Skeletal muscle tissue (tissue), 4 donors: ENCODE data around the gene C10orf71. TPM values are rescaled to one million over a fixed set of nuclear protein-coding genes. Genes with fewer than 3 reads are reported as not detected.

Experiments
- H3K27ac ChIP-seq: one replicate; pipeline ENCODE4 v1.7.0; 2013; ENCODE audit warnings: mild to moderate bottlenecking, low read depth, low read length, inconsistent platforms
- H3K27me3 ChIP-seq, 3 donors: one replicate each; pipeline ENCODE4 v1.7.0; 2013; ENCODE audit warnings: low read length in 3 of 3; ENCODE audit not compliant: control insufficient read depth in 3 of 3, insufficient read depth in 3 of 3
- H3K36me3 ChIP-seq, 3 donors: one replicate each; pipeline ENCODE4 v1.7.0; 2013; ENCODE audit warnings: low read length in 3 of 3; ENCODE audit not compliant: control insufficient read depth in 3 of 3, insufficient read depth in 3 of 3
- H3K4me1 ChIP-seq, 3 donors: one replicate each; pipeline ENCODE4 v1.7.0; 2013; ENCODE audit warnings: low read length in 3 of 3, mild to moderate bottlenecking in 3 of 3; ENCODE audit not compliant: control insufficient read depth in 3 of 3, insufficient read depth in 3 of 3
- H3K4me3 ChIP-seq, 3 donors: one replicate each; pipeline ENCODE4 v1.7.0; 2013; ENCODE audit warnings: low read length in 3 of 3
- H3K9ac ChIP-seq, 3 donors: one replicate each; pipeline ENCODE4 v1.7.0; 2013; ENCODE audit warnings: low read length in 3 of 3, mild to moderate bottlenecking in 3 of 3, moderate library complexity in 2 of 3, low read depth in 1 of 3
- H3K9me3 ChIP-seq, 3 donors: one replicate each; pipeline ENCODE4 v1.7.0; 2013; ENCODE audit warnings: low read length in 3 of 3; ENCODE audit not compliant: control insufficient read depth in 3 of 3
- total RNA-seq: library from RNA; depleted of rRNA; stranded (reverse); fragments of >200 nt; gene quantifications from one replicate; pipeline ENCODE4 v1.2.3, GENCODE V29; 2014
- donor health status: Osteomylitis.

Gene C10orf71
- total RNA-seq, 1 donor from 2014 or later = 4.7 TPM

DNA sequence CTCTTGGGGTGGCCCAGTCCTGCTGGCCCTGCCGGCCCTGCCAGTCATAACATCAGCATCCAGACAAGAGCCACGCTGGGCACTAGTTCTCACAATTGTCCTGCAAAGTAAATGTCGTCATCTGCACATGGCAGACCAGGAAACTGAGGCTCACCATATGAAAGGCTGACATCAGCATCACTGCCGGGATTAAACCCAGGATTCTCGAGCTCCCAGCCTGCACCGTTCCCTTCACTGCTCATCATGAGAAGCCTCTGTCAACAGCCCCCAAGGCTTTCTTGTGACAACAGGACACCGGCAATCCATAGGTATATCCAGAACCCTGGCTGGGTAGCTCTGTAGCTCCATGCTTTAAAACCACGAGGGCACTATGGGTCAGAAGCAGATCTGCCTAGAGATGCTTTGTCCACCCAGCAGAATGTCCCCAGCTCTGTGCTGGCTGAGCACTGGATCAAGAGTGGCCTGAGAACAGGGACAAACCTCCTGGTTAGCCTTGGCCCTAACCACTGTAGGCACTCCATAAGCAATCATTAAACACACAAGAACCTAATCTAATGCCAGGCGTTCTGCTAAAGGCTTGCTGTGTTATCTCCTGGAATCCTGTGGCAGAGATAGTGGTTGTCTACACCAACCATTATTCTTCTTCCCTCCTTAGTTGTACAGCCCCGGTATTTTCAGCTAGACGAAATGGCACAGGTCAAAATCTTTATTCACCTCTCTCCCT lies 41.2 kb upstream of the C10orf71 start:
- no peak overlapping the region for H3K9ac ChIP-seq
- H3K4me1 ChIP-seq = peaks cover 7 to 12% (median 8%) of the 10 kb centered on the region in 3 donors
- no peaks in the 10 kb centered on the region for H3K27me3 ChIP-seq
- H3K36me3 ChIP-seq = no peaks in the 10 kb centered on the region
- H3K4me3 ChIP-seq = no peak overlapping the region
- H3K27ac ChIP-seq = no peak overlapping the region
- H3K9me3 ChIP-seq = no peaks in the 10 kb centered on the region

GRCh38 chr10:49258350-49258683 lies 40.7 kb upstream of the C10orf71 start:
- Histone ChIP-seq H3K27ac (no peak overlapping the region), H3K9me3 (no peaks in the 10 kb centered on the region), H3K4me3 (no peak overlapping the region), H3K9ac (no peak overlapping the region), H3K4me1 (peaks cover 7 to 12% (median 8%) of the 10 kb centered on the region in 3 donors), H3K27me3 (no peaks in the 10 kb centered on the region), H3K36me3 (no peaks in the 10 kb centered on the region)

DNA sequence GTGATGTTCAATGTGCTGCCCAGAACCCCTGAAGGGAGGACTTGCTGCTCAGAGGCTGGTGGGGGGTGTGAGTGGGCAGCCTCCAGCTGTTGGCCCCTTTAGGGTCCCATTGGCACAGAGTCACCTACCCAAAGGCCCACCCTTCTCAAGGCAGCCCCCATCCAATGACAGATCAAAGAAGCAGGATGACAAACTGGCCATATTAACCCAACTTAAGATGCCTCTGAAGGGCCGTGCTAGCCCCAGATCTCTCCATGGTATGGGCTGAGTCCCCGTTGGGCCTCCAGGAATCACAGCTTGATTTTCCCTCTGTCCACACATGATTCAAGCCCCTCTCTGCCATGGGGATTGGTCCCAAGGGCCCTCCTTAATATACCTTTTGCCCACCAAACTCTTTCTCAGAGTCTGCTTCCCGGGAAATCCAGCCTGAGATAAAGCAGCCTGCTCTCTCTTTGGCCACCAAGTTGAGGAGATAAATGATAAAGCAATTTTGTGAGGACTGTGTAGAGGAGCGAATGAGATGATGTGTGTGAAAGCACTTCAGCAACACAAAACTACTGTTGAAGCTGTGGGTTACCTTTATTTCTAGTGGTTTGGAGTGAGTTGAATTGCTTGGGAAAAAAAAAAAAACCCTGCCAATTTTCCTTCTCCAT lies 38.2 kb upstream of the C10orf71 start:
- Histone ChIP-seq H3K4me1 (peaks cover 0 to 4% (median 0%) of the 10 kb centered on the region in 3 donors), H3K27me3 (no peaks in the 10 kb centered on the region), H3K9me3 (peaks cover 0 to 3% (median 2%) of the 10 kb centered on the region in 3 donors), H3K4me3 (no peak overlapping the region), H3K36me3 (no peaks in the 10 kb centered on the region), H3K27ac (no peak overlapping the region), H3K9ac (no peak overlapping the region)

DNA sequence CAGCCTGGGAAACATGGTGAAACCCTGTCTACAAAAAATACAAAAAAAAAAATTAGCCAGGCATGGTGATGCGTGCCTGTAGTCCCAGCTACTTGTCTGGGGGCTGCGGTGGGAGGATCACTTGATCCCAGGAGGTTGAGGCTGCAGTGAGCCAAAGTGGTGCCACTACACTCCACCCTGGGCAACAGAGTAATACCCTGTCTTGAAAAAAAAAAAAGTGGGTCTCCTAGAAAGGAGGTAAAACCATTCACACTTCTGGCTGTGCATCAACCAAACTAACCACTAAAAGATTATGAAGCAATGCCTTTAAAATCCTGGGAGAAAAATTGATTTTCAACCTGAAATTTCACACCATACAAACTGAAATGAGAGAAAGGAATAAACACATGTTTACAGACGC lies 35.4 kb upstream of the C10orf71 start:
- no peaks in the 10 kb centered on the region for H3K27me3 ChIP-seq
- no peak overlapping the region for H3K9ac ChIP-seq
- H3K9me3 ChIP-seq = peaks cover 0 to 6% (median 3%) of the 10 kb centered on the region in 3 donors
- no peak overlapping the region for H3K4me3 ChIP-seq
- H3K4me1 ChIP-seq = peaks cover 0 to 2% (median 0%) of the 10 kb centered on the region in 3 donors
- H3K36me3 ChIP-seq = no peaks in the 10 kb centered on the region
- H3K27ac ChIP-seq = no peak overlapping the region

GRCh38 chr10:49264177-49264677 lies 34.7 kb upstream of the C10orf71 start:
- no peaks in the 10 kb centered on the region for H3K36me3 ChIP-seq
- peaks cover 0 to 2% (median 0%) of the 10 kb centered on the region in 3 donors for H3K4me1 ChIP-seq
- no peak overlapping the region for H3K27ac ChIP-seq
- H3K27me3 ChIP-seq = no peaks in the 10 kb centered on the region
- H3K4me3 ChIP-seq = no peak overlapping the region
- H3K9ac ChIP-seq = no peak overlapping the region
- peaks cover 0 to 6% (median 3%) of the 10 kb centered on the region in 3 donors for H3K9me3 ChIP-seq

DNA sequence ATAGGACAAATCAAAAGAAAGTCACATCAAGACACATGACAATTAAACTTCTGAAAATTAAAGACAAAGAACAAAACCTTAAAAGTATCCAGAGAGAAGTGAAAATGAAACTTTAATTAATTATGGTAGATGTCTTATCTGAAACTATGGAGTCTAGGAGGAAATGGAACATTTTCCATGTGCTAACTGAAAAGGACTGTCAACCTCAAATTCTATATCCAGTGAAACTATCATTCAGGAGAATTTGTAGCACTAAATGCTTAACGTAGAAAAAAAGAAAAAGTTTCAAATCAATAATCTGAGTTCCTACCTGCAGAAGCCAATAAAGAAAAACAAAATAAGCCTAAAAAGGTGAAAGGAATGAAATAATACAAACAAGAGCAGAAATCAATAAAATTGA lies 33.1 kb upstream of the C10orf71 start:
- Histone ChIP-seq H3K4me1 (peaks cover 10 to 14% (median 10%) of the 10 kb centered on the region in 3 donors), H3K36me3 (no peaks in the 10 kb centered on the region), H3K9ac (no peak overlapping the region), H3K4me3 (no peak overlapping the region), H3K9me3 (peaks cover 0 to 6% (median 3%) of the 10 kb centered on the region in 3 donors), H3K27me3 (no peaks in the 10 kb centered on the region), H3K27ac (no peak overlapping the region)

DNA sequence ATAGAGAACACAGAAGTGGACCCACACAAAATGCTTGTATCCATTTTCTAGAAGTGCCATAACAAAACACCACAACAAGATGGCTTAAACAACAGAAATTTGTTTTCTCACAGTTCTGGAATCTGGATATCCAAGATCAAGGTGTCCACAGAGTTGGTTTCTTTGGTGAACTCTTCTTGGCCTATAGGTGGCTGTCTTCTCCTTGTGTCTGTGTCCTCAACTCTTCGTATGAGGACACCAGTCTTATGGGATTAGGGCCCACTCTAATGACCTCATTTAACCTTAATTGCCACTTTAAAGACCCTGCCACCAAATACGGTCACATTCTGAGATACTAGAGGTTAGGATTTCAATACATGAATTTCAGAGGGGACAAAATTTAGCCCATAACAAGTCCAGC lies 30.8 kb upstream of the C10orf71 start:
- no peak overlapping the region for H3K27ac ChIP-seq
- H3K9me3 ChIP-seq = peaks cover 0 to 6% (median 3%) of the 10 kb centered on the region in 3 donors
- H3K4me3 ChIP-seq = peak overlapping the region in 1 of 3 donors; percentile 6
- H3K9ac ChIP-seq = no peak overlapping the region
- H3K27me3 ChIP-seq = no peaks in the 10 kb centered on the region
- peaks cover 32 to 34% (median 33%) of the 10 kb centered on the region in 3 donors for H3K4me1 ChIP-seq
- H3K36me3 ChIP-seq = no peaks in the 10 kb centered on the region

GRCh38 chr10:49269523-49269922 lies 29.4 kb upstream of the C10orf71 start:
- peaks cover 0 to 6% (median 3%) of the 10 kb centered on the region in 3 donors for H3K9me3 ChIP-seq
- no peak overlapping the region for H3K27ac ChIP-seq
- no peak overlapping the region for H3K4me3 ChIP-seq
- no peaks in the 10 kb centered on the region for H3K36me3 ChIP-seq
- peaks cover 43 to 44% (median 44%) of the 10 kb centered on the region in 3 donors for H3K4me1 ChIP-seq
- H3K9ac ChIP-seq = no peak overlapping the region
- H3K27me3 ChIP-seq = no peaks in the 10 kb centered on the region

GRCh38 chr10:49270565-49270964 lies 28.4 kb upstream of the C10orf71 start:
- Histone ChIP-seq H3K36me3 (no peaks in the 10 kb centered on the region), H3K27ac (peak overlapping the region; percentile 98), H3K4me3 (peak overlapping the region in 1 of 3 donors; percentile 45), H3K27me3 (no peaks in the 10 kb centered on the region), H3K9ac (peak overlapping the region; percentile 46 to 92 (median 58)), H3K4me1 (peaks cover 43 to 51% (median 50%) of the 10 kb centered on the region in 3 donors), H3K9me3 (peaks cover 0 to 4% (median 0%) of the 10 kb centered on the region in 3 donors)

- Histone ChIP-seq H3K4me3 (peak overlapping the region in 1 of 3 donors; percentile 64), H3K9me3 (peaks cover 0 to 4% (median 0%) of the 10 kb centered on the region in 3 donors), H3K27me3 (no peaks in the 10 kb centered on the region), H3K4me1 (peaks cover 43 to 59% (median 55%) of the 10 kb centered on the region in 3 donors), H3K36me3 (no peaks in the 10 kb centered on the region), H3K9ac (peak overlapping the region; percentile 76 to 92 (median 86)), H3K27ac (peak overlapping the region; percentile 98)
Measured at GRCh38 chr10:49271346-49271745, 27.6 kb upstream of the C10orf71 start.
